ENCODE data around the gene HMOX2.

Gene HMOX2

GRCh38 chr16:4443271-4443670 is 32.9 kb upstream of the HMOX2 start:
- Histone ChIP-seq H3K27ac (ENCODE audit: low read length) (no peak overlapping the region), H3K9me3 (ENCODE audit: control insufficient read depth, insufficient read depth, low read length) (no peaks in the 10 kb centered on the region), H3K4me3 (ENCODE audit: low read length) (no peak overlapping the region), H3K27me3 (ENCODE audit: control insufficient read depth, insufficient read depth, low read length) (no peaks in the 10 kb centered on the region), H3K4me1 (ENCODE audit: control insufficient read depth, insufficient read depth, low read length) (no peaks in the 10 kb centered on the region), H3K36me3 (ENCODE audit: control insufficient read depth, insufficient read depth, low read length) (peaks cover 40% of the 10 kb centered on the region)
- no peak for DNase-seq (ENCODE audit: low read depth, low spot score)
- WGBS (ENCODE audit: insufficient coverage, insufficient read length): no CpG with 5 or more reads among the region's 5 CpGs

DNA sequence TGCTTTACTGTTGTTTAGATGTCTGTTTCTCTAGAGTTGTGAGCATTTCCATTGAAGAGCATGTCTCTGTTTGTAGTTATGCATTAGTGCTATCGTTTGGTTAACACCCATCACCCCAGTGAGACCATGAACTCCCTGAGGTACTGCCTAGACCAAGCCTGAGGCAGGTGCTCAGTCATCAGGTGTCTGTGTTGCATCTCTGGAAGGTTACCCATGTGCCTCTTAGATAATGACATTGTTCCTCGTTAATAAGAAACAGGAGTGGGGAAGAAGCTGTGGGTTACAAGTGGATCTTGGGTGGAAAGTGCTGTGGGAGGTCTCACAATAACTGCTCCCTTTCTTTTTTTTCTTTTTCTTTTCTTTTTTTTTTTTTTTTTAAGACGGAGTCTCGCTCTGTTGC is 32.2 kb upstream of the HMOX2 start:
- H3K9me3 ChIP-seq (ENCODE audit: control insufficient read depth, insufficient read depth, low read length): no peaks in the 10 kb centered on the region
- WGBS (ENCODE audit: insufficient coverage, insufficient read length): no CpG with 5 or more reads among the region's 4 CpGs
- H3K4me1 ChIP-seq (ENCODE audit: control insufficient read depth, insufficient read depth, low read length): no peaks in the 10 kb centered on the region
- no peaks in the 10 kb centered on the region for H3K27me3 ChIP-seq (ENCODE audit: control insufficient read depth, insufficient read depth, low read length)
- DNase-seq (ENCODE audit: low read depth, low spot score): no peak
- no peak overlapping the region for H3K4me3 ChIP-seq (ENCODE audit: low read length)
- no peak overlapping the region for H3K27ac ChIP-seq (ENCODE audit: low read length)
- H3K36me3 ChIP-seq (ENCODE audit: control insufficient read depth, insufficient read depth, low read length): peaks cover 44% of the 10 kb centered on the region

- peaks cover 30% of the 10 kb centered on the region for H3K36me3 ChIP-seq (ENCODE audit: control insufficient read depth, insufficient read depth, low read length)
- DNase-seq (ENCODE audit: low read depth, low spot score): no peak
Measured at GRCh38 chr16:4450430-4450829, 25.8 kb upstream of the HMOX2 start.

DNA sequence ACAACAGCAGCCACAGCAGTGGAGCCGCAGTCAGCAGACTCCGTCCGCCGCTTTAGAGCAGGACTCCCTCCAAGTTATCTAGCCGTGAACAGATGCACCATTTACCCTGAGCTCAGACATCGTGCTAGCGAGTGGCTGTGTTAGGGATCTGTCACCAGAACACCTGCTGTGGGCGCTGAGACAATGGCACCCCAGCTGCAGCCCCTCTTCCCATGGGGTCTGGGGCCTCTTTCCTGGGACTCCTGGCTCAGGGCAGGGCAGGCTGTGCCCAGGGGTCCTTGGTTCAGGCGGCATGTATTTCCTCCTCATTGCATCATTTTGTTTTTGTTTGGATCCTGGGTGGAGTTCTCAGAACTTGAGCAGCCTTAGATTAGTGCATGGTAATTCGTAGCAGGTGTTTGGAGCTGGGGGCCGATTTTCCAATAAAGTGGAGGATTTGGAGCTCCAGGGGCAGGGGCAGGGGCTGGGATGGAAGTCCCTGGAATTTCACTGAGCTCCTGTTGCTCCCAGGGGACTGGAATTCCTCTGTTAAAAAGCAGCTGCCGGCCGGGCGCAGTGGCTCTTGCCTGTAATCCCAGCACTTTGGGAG is 25.2 kb upstream of the HMOX2 start:
- Histone ChIP-seq H3K9me3 (ENCODE audit: control insufficient read depth, insufficient read depth, low read length) (no peaks in the 10 kb centered on the region), H3K4me1 (ENCODE audit: control insufficient read depth, insufficient read depth, low read length) (no peaks in the 10 kb centered on the region), H3K4me3 (ENCODE audit: low read length) (no peak overlapping the region), H3K27me3 (ENCODE audit: control insufficient read depth, insufficient read depth, low read length) (no peaks in the 10 kb centered on the region), H3K36me3 (ENCODE audit: control insufficient read depth, insufficient read depth, low read length) (peaks cover 36% of the 10 kb centered on the region), H3K27ac (ENCODE audit: low read length) (no peak overlapping the region)
- no peak for DNase-seq (ENCODE audit: low read depth, low spot score)
- WGBS (ENCODE audit: insufficient coverage, insufficient read length): no CpG with 5 or more reads among the region's 14 CpGs

More at GRCh38 chr16:4450430-4450829, 25.8 kb upstream of the HMOX2 start:
- H3K4me1 ChIP-seq (ENCODE audit: control insufficient read depth, insufficient read depth, low read length): no peaks in the 10 kb centered on the region
- WGBS (ENCODE audit: insufficient coverage, insufficient read length): no CpG with 5 or more reads among the region's 14 CpGs
- no peaks in the 10 kb centered on the region for H3K27me3 ChIP-seq (ENCODE audit: control insufficient read depth, insufficient read depth, low read length)
- H3K27ac ChIP-seq (ENCODE audit: low read length): no peak overlapping the region
- no peak overlapping the region for H3K4me3 ChIP-seq (ENCODE audit: low read length)
- no peaks in the 10 kb centered on the region for H3K9me3 ChIP-seq (ENCODE audit: control insufficient read depth, insufficient read depth, low read length)

- no peaks in the 10 kb centered on the region for H3K9me3 ChIP-seq (ENCODE audit: control insufficient read depth, insufficient read depth, low read length)
- no peaks in the 10 kb centered on the region for H3K27me3 ChIP-seq (ENCODE audit: control insufficient read depth, insufficient read depth, low read length)
- no CpG with 5 or more reads among the region's 5 CpGs for WGBS (ENCODE audit: insufficient coverage, insufficient read length)
- no peak overlapping the region for H3K4me3 ChIP-seq (ENCODE audit: low read length)
- DNase-seq (ENCODE audit: low read depth, low spot score): no peak
- no peak overlapping the region for H3K27ac ChIP-seq (ENCODE audit: low read length)
- peaks cover 29% of the 10 kb centered on the region for H3K36me3 ChIP-seq (ENCODE audit: control insufficient read depth, insufficient read depth, low read length)
- no peaks in the 10 kb centered on the region for H3K4me1 ChIP-seq (ENCODE audit: control insufficient read depth, insufficient read depth, low read length)
Measured at GRCh38 chr16:4452674-4453073, 23.5 kb upstream of the HMOX2 start.

- no CpG with 5 or more reads among the region's 9 CpGs for WGBS (ENCODE audit: insufficient coverage, insufficient read length)
- Histone ChIP-seq H3K4me3 (ENCODE audit: low read length) (no peak overlapping the region), H3K36me3 (ENCODE audit: control insufficient read depth, insufficient read depth, low read length) (peaks cover 24% of the 10 kb centered on the region), H3K4me1 (ENCODE audit: control insufficient read depth, insufficient read depth, low read length) (no peaks in the 10 kb centered on the region; the same call in 1 of the 2 replicates), H3K27ac (ENCODE audit: low read length) (no peak overlapping the region), H3K9me3 (ENCODE audit: control insufficient read depth, insufficient read depth, low read length) (no peaks in the 10 kb centered on the region), H3K27me3 (ENCODE audit: control insufficient read depth, insufficient read depth, low read length) (no peaks in the 10 kb centered on the region)
- DNase-seq (ENCODE audit: low read depth, low spot score): no peak
Measured at GRCh38 chr16:4454623-4455022, 21.6 kb upstream of the HMOX2 start.

GRCh38 chr16:4455081-4455480 is 21.1 kb upstream of the HMOX2 start:
- peaks cover 23% of the 10 kb centered on the region for H3K36me3 ChIP-seq (ENCODE audit: control insufficient read depth, insufficient read depth, low read length)

GRCh38 chr16:4455951-4456350 is 20.2 kb upstream of the HMOX2 start:
- no CpG with 5 or more reads among the region's 10 CpGs for WGBS (ENCODE audit: insufficient coverage, insufficient read length)
- peaks cover 14% of the 10 kb centered on the region for H3K36me3 ChIP-seq (ENCODE audit: control insufficient read depth, insufficient read depth, low read length)

More at GRCh38 chr16:4455081-4455480, 21.1 kb upstream of the HMOX2 start:
- Histone ChIP-seq H3K4me1 (ENCODE audit: control insufficient read depth, insufficient read depth, low read length) (no peaks in the 10 kb centered on the region; the same call in 1 of the 2 replicates), H3K27ac (ENCODE audit: low read length) (no peak overlapping the region), H3K27me3 (ENCODE audit: control insufficient read depth, insufficient read depth, low read length) (no peaks in the 10 kb centered on the region), H3K4me3 (ENCODE audit: low read length) (no peak overlapping the region), H3K9me3 (ENCODE audit: control insufficient read depth, insufficient read depth, low read length) (no peaks in the 10 kb centered on the region)
- no peak for DNase-seq (ENCODE audit: low read depth, low spot score)
- no CpG with 5 or more reads among the region's 14 CpGs for WGBS (ENCODE audit: insufficient coverage, insufficient read length)

DNA sequence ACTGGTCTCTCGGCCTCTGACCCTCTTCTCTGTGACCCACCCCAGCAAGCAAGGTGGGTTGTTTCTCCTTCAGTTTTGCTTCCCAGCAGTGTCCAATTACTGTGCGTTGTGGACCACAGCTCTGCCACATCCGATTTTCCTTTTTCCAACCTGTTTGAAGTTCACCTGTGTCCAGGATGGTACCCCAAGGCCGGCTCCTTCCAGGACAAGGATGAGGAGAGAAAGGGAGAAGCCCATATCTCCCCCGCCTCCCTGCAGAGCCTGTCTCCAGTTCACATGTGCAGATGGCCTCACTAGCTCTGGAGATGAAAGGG is 15.3 kb upstream of the HMOX2 start:
- Histone ChIP-seq H3K4me1 (ENCODE audit: control insufficient read depth, insufficient read depth, low read length) (no peaks in the 10 kb centered on the region; the same call in 1 of the 2 replicates), H3K9me3 (ENCODE audit: control insufficient read depth, insufficient read depth, low read length) (no peaks in the 10 kb centered on the region), H3K27me3 (ENCODE audit: control insufficient read depth, insufficient read depth, low read length) (no peaks in the 10 kb centered on the region), H3K27ac (ENCODE audit: low read length) (no peak overlapping the region), H3K36me3 (ENCODE audit: control insufficient read depth, insufficient read depth, low read length) (peaks cover 16% of the 10 kb centered on the region), H3K4me3 (ENCODE audit: low read length) (no peak overlapping the region)
- no CpG with 5 or more reads among the region's 5 CpGs for WGBS (ENCODE audit: insufficient coverage, insufficient read length)
- DNase-seq (ENCODE audit: low read depth, low spot score): no peak

More at GRCh38 chr16:4455951-4456350, 20.2 kb upstream of the HMOX2 start:
- H3K27me3 ChIP-seq (ENCODE audit: control insufficient read depth, insufficient read depth, low read length): no peaks in the 10 kb centered on the region
- H3K27ac ChIP-seq (ENCODE audit: low read length): no peak overlapping the region
- DNase-seq (ENCODE audit: low read depth, low spot score): no peak
- no peaks in the 10 kb centered on the region for H3K9me3 ChIP-seq (ENCODE audit: control insufficient read depth, insufficient read depth, low read length)
- H3K4me1 ChIP-seq (ENCODE audit: control insufficient read depth, insufficient read depth, low read length): no peaks in the 10 kb centered on the region; the same call in 1 of the 2 replicates
- H3K4me3 ChIP-seq (ENCODE audit: low read length): no peak overlapping the region

GRCh38 chr16:4461250-4462085 is 14.7 kb upstream of the HMOX2 start:
- Histone ChIP-seq H3K36me3 (ENCODE audit: control insufficient read depth, insufficient read depth, low read length) (peaks cover 18% of the 10 kb centered on the region), H3K4me1 (ENCODE audit: control insufficient read depth, insufficient read depth, low read length) (no peaks in the 10 kb centered on the region; the same call in 1 of the 2 replicates), H3K27ac (ENCODE audit: low read length) (no peak overlapping the region), H3K4me3 (ENCODE audit: low read length) (no peak overlapping the region), H3K9me3 (ENCODE audit: control insufficient read depth, insufficient read depth, low read length) (no peaks in the 10 kb centered on the region), H3K27me3 (ENCODE audit: control insufficient read depth, insufficient read depth, low read length) (no peaks in the 10 kb centered on the region)
- DNase-seq (ENCODE audit: low read depth, low spot score): no peak
- no CpG with 5 or more reads among the region's 27 CpGs for WGBS (ENCODE audit: insufficient coverage, insufficient read length)

Data from iPS DF 6.9 (cell line).